Measurements from ENCODE around the gene PPARA. TPM values are rescaled to one million over a fixed set of nuclear protein-coding genes. Genes with fewer than 3 reads are reported as not detected.

Gene PPARA
- total RNA-seq, 1 donor from 2014 or later, result 8.4 TPM

GRCh38 chr22:46109474-46110003 lies 40.8 kb upstream of the PPARA start:
- H3K4me1 Mint-ChIP-seq (ENCODE audit: low read depth, unreplicated experiment), result peaks cover 3% of the 10 kb centered on the region
- peaks cover 14% of the 10 kb centered on the region for H3K27me3 Mint-ChIP-seq (ENCODE audit: low read depth, unreplicated experiment)
- Histone ChIP-seq H3K4me3 (ENCODE audit: insufficient read depth, low read depth, low read length) (no peak overlapping the region), H3K36me3 (ENCODE audit: insufficient read depth, low read length) (peaks cover 4% of the 10 kb centered on the region), H3K4me2 (ENCODE audit: low read length) (no peak overlapping the region), H3K27ac (ENCODE audit: low read depth, low read length) (peak overlapping the region; percentile 50), H3K27me3 (ENCODE audit: insufficient read depth, low read length) (no peaks in the 10 kb centered on the region), H3K9me3 (ENCODE audit: insufficient read depth, low read depth, low read length) (no peaks in the 10 kb centered on the region), H3K9ac (ENCODE audit: low read length) (no peak overlapping the region), H3K4me1 (ENCODE audit: insufficient read depth, low read length) (peaks cover 63% of the 10 kb centered on the region), H4K20me1 (ENCODE audit: insufficient read depth, low read length) (peaks cover 96% of the 10 kb centered on the region), H2AFZ (ENCODE audit: low read depth, low read length) (no peak overlapping the region), H3K79me2 (ENCODE audit: insufficient read depth, low read length) (peaks cover 42% of the 10 kb centered on the region)
- TF ChIP-seq EZH2 (IDR thresholded peaks at IDR 0.05; ENCODE audit: insufficient read depth, low read length), result no peak
- TF ChIP-seq CTCF (IDR thresholded peaks at IDR 0.05; ENCODE audit: insufficient read depth, low read depth, low read length), result no peak
- FAIRE-seq (no peak), DNase-seq (ENCODE audit: low read depth) (no peak)
- H3K4me3 Mint-ChIP-seq (ENCODE audit: unreplicated experiment), result no peak overlapping the region
- no peaks in the 10 kb centered on the region for H3K36me3 Mint-ChIP-seq (ENCODE audit: low read depth, unreplicated experiment)
- H3K9me3 Mint-ChIP-seq (ENCODE audit: unreplicated experiment), result no peaks in the 10 kb centered on the region
- no peak overlapping the region for H3K27ac Mint-ChIP-seq (ENCODE audit: unreplicated experiment)

GRCh38 chr22:46110215-46110614 lies 40.1 kb upstream of the PPARA start:
- Histone ChIP-seq H3K4me2 (ENCODE audit: low read length) (no peak overlapping the region), H3K4me3 (ENCODE audit: insufficient read depth, low read depth, low read length) (no peak overlapping the region), H3K79me2 (ENCODE audit: insufficient read depth, low read length) (peaks cover 35% of the 10 kb centered on the region), H3K27me3 (ENCODE audit: insufficient read depth, low read length) (no peaks in the 10 kb centered on the region), H3K4me1 (ENCODE audit: insufficient read depth, low read length) (peaks cover 60% of the 10 kb centered on the region), H3K27ac (ENCODE audit: low read depth, low read length) (peak overlapping the region; percentile 50), H2AFZ (ENCODE audit: low read depth, low read length) (no peak overlapping the region), H3K9ac (ENCODE audit: low read length) (peak overlapping the region; percentile 38), H3K9me3 (ENCODE audit: insufficient read depth, low read depth, low read length) (no peaks in the 10 kb centered on the region), H4K20me1 (ENCODE audit: insufficient read depth, low read length) (peaks cover 97% of the 10 kb centered on the region), H3K36me3 (ENCODE audit: insufficient read depth, low read length) (peaks cover 2% of the 10 kb centered on the region)
- Mint-ChIP-seq H3K9me3 (ENCODE audit: unreplicated experiment) (no peaks in the 10 kb centered on the region), H3K4me3 (ENCODE audit: unreplicated experiment) (no peak overlapping the region), H3K4me1 (ENCODE audit: low read depth, unreplicated experiment) (peaks cover 3% of the 10 kb centered on the region), H3K27me3 (ENCODE audit: low read depth, unreplicated experiment) (peaks cover 11% of the 10 kb centered on the region), H3K27ac (ENCODE audit: unreplicated experiment) (no peak overlapping the region), H3K36me3 (ENCODE audit: low read depth, unreplicated experiment) (no peaks in the 10 kb centered on the region)
- no peak for TF ChIP-seq CTCF (IDR thresholded peaks at IDR 0.05; ENCODE audit: insufficient read depth, low read depth, low read length)
- FAIRE-seq, result no peak
- DNase-seq (ENCODE audit: low read depth), result peak; percentile 49

- Histone ChIP-seq H3K9me3 (ENCODE audit: insufficient read depth, low read depth, low read length) (no peaks in the 10 kb centered on the region), H4K20me1 (ENCODE audit: insufficient read depth, low read length) (peaks cover 86% of the 10 kb centered on the region), H2AFZ (ENCODE audit: low read depth, low read length) (no peak overlapping the region), H3K36me3 (ENCODE audit: insufficient read depth, low read length) (no peaks in the 10 kb centered on the region), H3K9ac (ENCODE audit: low read length) (no peak overlapping the region), H3K27me3 (ENCODE audit: insufficient read depth, low read length) (no peaks in the 10 kb centered on the region), H3K4me2 (ENCODE audit: low read length) (no peak overlapping the region), H3K4me3 (ENCODE audit: insufficient read depth, low read depth, low read length) (no peak overlapping the region), H3K4me1 (ENCODE audit: insufficient read depth, low read length) (peaks cover 55% of the 10 kb centered on the region), H3K79me2 (ENCODE audit: insufficient read depth, low read length) (peaks cover 23% of the 10 kb centered on the region), H3K27ac (ENCODE audit: low read depth, low read length) (peak overlapping the region; percentile 25)
- H3K4me3 Mint-ChIP-seq (ENCODE audit: unreplicated experiment), result no peak overlapping the region
- DNase-seq (ENCODE audit: low read depth), result no peak
- no peaks in the 10 kb centered on the region for H3K36me3 Mint-ChIP-seq (ENCODE audit: low read depth, unreplicated experiment)
- FAIRE-seq, result no peak
- H3K27me3 Mint-ChIP-seq (ENCODE audit: low read depth, unreplicated experiment), result peaks cover 10% of the 10 kb centered on the region
- no peaks in the 10 kb centered on the region for H3K9me3 Mint-ChIP-seq (ENCODE audit: unreplicated experiment)
- TF ChIP-seq CTCF (IDR thresholded peaks at IDR 0.05; ENCODE audit: insufficient read depth, low read depth, low read length), result no peak
- TF ChIP-seq EZH2 (IDR thresholded peaks at IDR 0.05; ENCODE audit: insufficient read depth, low read length), result no peak
- no peak overlapping the region for H3K27ac Mint-ChIP-seq (ENCODE audit: unreplicated experiment)
- H3K4me1 Mint-ChIP-seq (ENCODE audit: low read depth, unreplicated experiment), result no peaks in the 10 kb centered on the region
Measured at GRCh38 chr22:46111645-46112306, 38.5 kb upstream of the PPARA start.

All from astrocyte (in vitro differentiated cells and primary cell).